ENCODE measurements around the gene VWA8. TPM values are rescaled to one million over a fixed set of nuclear protein-coding genes. Genes with fewer than 3 reads are reported as not detected.

Gene VWA8
- total and polyA plus RNA-seq, 2 of the 8 experiments (the other 6 are each of a cell fraction or from before 2014, with no cell fraction given), result 5.9 to 19.6 TPM

DNA sequence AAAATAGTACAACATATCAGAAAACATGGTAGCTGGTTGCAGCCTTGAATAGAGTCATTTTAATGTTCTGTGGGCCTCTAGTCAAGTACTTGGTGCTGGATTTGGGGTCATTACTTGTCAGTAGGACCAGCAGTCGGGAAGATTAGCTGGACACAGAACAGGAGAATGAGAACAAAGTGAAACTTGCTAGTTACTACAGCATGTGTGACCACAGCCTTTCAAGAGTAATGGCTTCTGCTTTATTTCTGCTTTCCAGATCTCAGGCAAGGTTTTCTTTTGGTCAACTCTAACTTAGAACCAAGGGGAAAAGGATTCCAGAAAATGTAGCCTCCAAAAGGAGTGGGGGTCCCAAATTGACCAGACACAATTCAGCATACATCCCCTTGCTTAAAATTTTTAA lies 17.1 kb upstream of the VWA8 start:
- CTCF ChIA-PET (ENCODE audit: partially characterized antibody), result no interaction called here
- TF ChIP-seq RFX5 (IDR thresholded peaks at IDR 0.05; ENCODE audit: borderline replicate concordance, low read depth, low read length), result no peak
- no peak for TF ChIP-seq CTCF (IDR thresholded peaks at IDR 0.05; ENCODE audit: control extremely low read depth in 1 of 3, insufficient read depth in 1 of 3, low read depth in 1 of 3, low read length in 3 of 3)
- no peak for TF ChIP-seq CBX8 (IDR thresholded peaks at IDR 0.05; ENCODE audit: borderline replicate concordance, low read depth, low read length)
- TF ChIP-seq NRF1 (IDR thresholded peaks at IDR 0.05; ENCODE audit: low read depth, low read length), result no peak
- TF ChIP-seq ZNF274 (IDR thresholded peaks at IDR 0.05; ENCODE audit: borderline replicate concordance, extremely low read depth, low read length), result no peak
- TF ChIP-seq TAF7 (optimal IDR thresholded peaks at IDR 0.05; ENCODE audit: borderline replicate concordance, low read depth, low read length), result no peak
- TF ChIP-seq POLR2AphosphoS5 (IDR thresholded peaks at IDR 0.05; ENCODE audit: low read depth, low read length), result no peak
- no peak for TF ChIP-seq EZH2 (IDR thresholded peaks at IDR 0.05; ENCODE audit: low read depth, low read length, severe bottlenecking)
- TF ChIP-seq RAD21 (IDR thresholded peaks at IDR 0.05 in 1 of 2, conservative IDR thresholded peaks at IDR 0.05 in 1 of 2; ENCODE audit: low read depth in 2 of 2, low read length in 2 of 2), result no peak
- TF ChIP-seq SIRT6 (IDR thresholded peaks at IDR 0.05; ENCODE audit: low read length), result no peak
- TF ChIP-seq ATF3 (IDR thresholded peaks at IDR 0.05; ENCODE audit: insufficient read depth, low read depth, low read length), result no peak

More for the DNA sequence above, 17.1 kb upstream of the VWA8 start:
- Histone ChIP-seq H3K79me1 (ENCODE audit: low read depth, low read length) (no peaks in the 10 kb centered on the region), H4K8ac (ENCODE audit: extremely low read depth, insufficient read depth, low read length) (no peak overlapping the region), H2BK15ac (ENCODE audit: low read length) (no peak overlapping the region), H3K27me3 (replicated peaks in 1 of 4; ENCODE audit: control insufficient read depth in 3 of 4, extremely low read depth in 1 of 4, insufficient read depth in 3 of 4, low read length in 3 of 4) (no peaks in the 10 kb centered on the region), H2BK120ac (replicated peaks; ENCODE audit: low read depth, low read length) (no peak overlapping the region), H4K91ac (replicated peaks; ENCODE audit: insufficient read length, low read length) (no peak overlapping the region), H3K14ac (ENCODE audit: insufficient read length) (no peak overlapping the region), H3K4me2 (ENCODE audit: insufficient read depth in 1 of 2, low read depth in 2 of 2, low read length in 2 of 2) (no peak overlapping the region), H3K9ac (replicated peaks in 1 of 4; ENCODE audit: extremely low read depth in 1 of 4, low read depth in 3 of 4, low read length in 3 of 4) (no peak overlapping the region), H4K5ac (ENCODE audit: insufficient read length, low read depth, low read length) (no peak overlapping the region), H3K36me3 (ENCODE audit: control insufficient read depth in 2 of 4, insufficient read depth in 4 of 4, low read length in 3 of 4) (no peaks in the 10 kb centered on the region), H2AK5ac (ENCODE audit: low read depth, low read length) (no peak overlapping the region), H3K9me3 (ENCODE audit: insufficient read depth in 2 of 2, low read depth in 1 of 2, low read length in 1 of 2) (no peaks in the 10 kb centered on the region), H2BK20ac (ENCODE audit: low read length) (no peak overlapping the region), H3K23ac (ENCODE audit: insufficient read length) (no peak overlapping the region), H2AFZ (ENCODE audit: low read length) (no peak overlapping the region), H3K4me3 (ENCODE audit: extremely low read depth in 1 of 4, insufficient read depth in 2 of 4, low read depth in 3 of 4, low read length in 4 of 4) (no peak overlapping the region), H3K4me1 (replicated peaks in 1 of 4; ENCODE audit: control insufficient read depth in 3 of 4, insufficient read depth in 4 of 4, low read length in 3 of 4) (peaks cover 4 to 10% (median 7%) of the 10 kb centered on the region in 4 experiments), H4K20me1 (replicated peaks in 1 of 2; ENCODE audit: control insufficient read depth in 1 of 2, insufficient read depth in 2 of 2, low read length in 2 of 2) (no peaks in the 10 kb centered on the region), H3K56ac (replicated peaks; ENCODE audit: insufficient read length, low read depth, low read length) (no peak overlapping the region), H2BK12ac (ENCODE audit: low read depth, low read length) (no peak overlapping the region), H3K4ac (replicated peaks; ENCODE audit: insufficient read length, low read depth, low read length) (no peak overlapping the region), H3K27ac (ENCODE audit: low read depth, low read length) (no peak overlapping the region), H2BK5ac (ENCODE audit: low read depth, low read length) (no peak overlapping the region), H3K18ac (ENCODE audit: extremely low read depth, low read length) (no peak overlapping the region), H3K23me2 (ENCODE audit: low read depth, low read length) (no peaks in the 10 kb centered on the region), H3K79me2 (ENCODE audit: control insufficient read depth in 1 of 2, insufficient read depth in 2 of 2, low read length in 2 of 2) (no peaks in the 10 kb centered on the region)
- POLR2A ChIA-PET (ENCODE audit: partially characterized antibody), result no interaction called here
- WGBS, 2 experiments (ENCODE audit: extremely low coverage in 1 of 2, insufficient coverage in 1 of 2, insufficient read length in 1 of 2, insufficient replicate concordance in 2 of 2, low coverage in 1 of 2, low lambda C conversion rate in 2 of 2, missing lambda C conversion rate in 1 of 2), result 91% methylated on average over 1 of the region's 1 CpG; no CpG with 5 or more reads in 1 of the 2 experiments
- FAIRE-seq (no peak), DNase-seq (ENCODE audit: low read depth in 1 of 2, low spot score in 2 of 2) (no peak)
